Fibroblast of the aortic adventitia (primary cell): Measurements from ENCODE around the gene RTTN. TPM values are rescaled to one million over a fixed set of nuclear protein-coding genes. Genes with fewer than 3 reads are reported as not detected.

Experiments used
- DNase-seq: peaks from one replicate; pipeline ENCODE4 v3.0.0-alpha.2; 2010; ENCODE audit warnings: low read depth
- H3K4me3 ChIP-seq: 2 replicates; pipeline ENCODE4 v1.5.1; 2011; ENCODE audit warnings: low read depth, mild to moderate bottlenecking, control low read depth, low read length, moderate library complexity
- CTCF ChIP-seq: IDR thresholded peaks from 2 replicates; pipeline ENCODE4 v1.5.1; 2011; ENCODE audit warnings: mild to moderate bottlenecking, low read length, control low read depth, inconsistent platforms; ENCODE audit not compliant: insufficient read depth
- total RNA-seq: library from RNA; depleted of rRNA; stranded (reverse); fragments of >200 nt; gene quantifications from 2 replicates; pipeline ENCODE4 v1.2.3, GENCODE V29; 2012; ENCODE audit warnings: low replicate concordance

Gene RTTN
- total RNA-seq, 1 donor, result 38.6 TPM

DNA sequence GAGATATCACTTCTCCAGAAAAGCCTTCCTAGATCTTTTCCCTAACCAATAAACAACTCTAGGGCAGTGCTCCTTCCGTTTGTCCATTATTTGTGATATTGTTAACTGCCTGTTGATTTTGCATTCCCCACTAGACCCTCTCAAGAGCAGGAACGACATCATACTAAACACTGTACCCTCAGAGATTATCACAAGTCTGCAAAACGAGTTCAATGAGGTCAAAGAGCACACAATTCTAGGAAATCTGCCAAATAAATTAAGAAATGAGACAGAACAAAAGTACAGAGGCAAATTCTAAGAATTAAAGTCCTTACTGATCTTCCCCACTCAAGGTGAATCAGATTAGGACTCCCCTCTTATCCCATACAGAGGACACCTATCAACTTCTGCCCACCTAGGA lies 7.6 kb downstream of the RTTN start:
- no peak for DNase-seq
- no peak overlapping the region for H3K4me3 ChIP-seq
- TF ChIP-seq CTCF, result no peak

DNA sequence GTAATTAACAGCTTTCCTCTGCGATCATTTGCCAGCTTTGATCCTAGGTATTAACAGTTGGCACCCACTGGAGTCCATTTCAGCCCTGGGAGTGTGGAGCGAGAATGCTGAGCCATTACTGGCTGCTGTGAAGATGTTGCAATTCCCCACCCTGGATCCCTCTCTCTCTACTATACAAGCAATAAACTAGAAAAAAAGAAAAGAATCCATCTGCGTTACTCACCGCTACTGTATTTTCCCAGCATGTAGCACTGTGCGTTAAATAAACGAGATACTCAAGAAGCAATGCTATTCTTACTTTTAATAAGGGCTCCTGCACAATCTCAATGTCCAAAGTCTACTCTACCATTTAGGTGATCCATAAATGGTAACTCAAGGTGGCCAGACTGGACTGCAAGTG lies 8.5 kb downstream of the RTTN start:
- no peak overlapping the region for H3K4me3 ChIP-seq
- no peak for TF ChIP-seq CTCF
- no peak for DNase-seq

DNA sequence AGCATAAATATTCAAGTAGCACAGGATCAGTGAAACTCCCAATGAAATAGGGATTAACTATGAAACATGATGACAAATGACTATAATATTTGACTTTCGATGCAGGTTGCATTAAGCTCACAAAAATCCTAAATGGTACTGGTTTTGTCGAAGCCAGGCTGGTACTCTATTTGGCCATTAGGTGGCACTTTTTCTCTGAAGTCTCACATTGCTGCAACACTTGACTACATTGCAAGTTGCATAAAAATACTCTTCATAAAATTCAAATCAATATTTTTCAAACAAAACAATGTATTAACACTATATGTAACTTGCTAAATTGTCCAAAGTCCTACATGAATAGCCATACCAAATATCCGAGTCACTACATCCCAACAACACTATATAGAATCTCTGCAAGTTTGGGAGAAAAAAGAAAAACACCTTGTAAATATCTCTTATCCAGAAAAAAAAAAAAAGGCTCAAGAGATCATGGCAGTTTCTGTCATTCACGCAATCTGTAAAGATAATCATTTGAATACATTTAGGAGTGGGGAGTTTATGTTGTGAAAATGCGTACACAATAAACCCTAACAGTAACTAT lies 9.5 kb downstream of the RTTN start:
- DNase-seq, result peak; percentile 78

GRCh38 chr18:70195014-70195614 lies 10.4 kb downstream of the RTTN start:
- DNase-seq, result no peak
- H3K4me3 ChIP-seq, result no peak overlapping the region
- TF ChIP-seq CTCF, result no peak

More for the DNA sequence above, 9.5 kb downstream of the RTTN start:
- H3K4me3 ChIP-seq, result no peak overlapping the region
- peak; percentile 87 for TF ChIP-seq CTCF

- no peak for TF ChIP-seq CTCF
- DNase-seq, result no peak
These were observed 11.1 kb downstream of the RTTN start for GRCh38 chr18:70194227-70194890.

GRCh38 chr18:70190529-70190928 lies 15.0 kb downstream of the RTTN start:
- no peak for DNase-seq
- no peak for TF ChIP-seq CTCF
- H3K4me3 ChIP-seq, result no peak overlapping the region

More at GRCh38 chr18:70194227-70194890, 11.1 kb downstream of the RTTN start:
- no peak overlapping the region for H3K4me3 ChIP-seq
